GM12878 (cell line): ENCODE results near the gene MCC. TPM values are rescaled to one million over a fixed set of nuclear protein-coding genes. Genes with fewer than 3 reads are reported as not detected.

Experiments used
- ATAC-seq: fragments of 200-7000 bp; cut with Tn5 transposase; 3 replicates; pipeline ENCODE4 v1.9.1; 2020; ENCODE audit warnings: mild to moderate bottlenecking, moderate library complexity
- BruUV-seq: library from RNA; stranded (reverse); fragments of 400-500 nt; replicated peaks from 2 replicates; lab custom pipeline; 2021; lab: Mats Ljungman, UMichigan
- CTCF ChIA-PET: fragments of 300-600 bp; sonication (Branson Sonifier 250); formaldehyde crosslinking; extraction: SDS; loops from one replicate; lab custom pipeline; 2021; ENCODE audit warnings: inconsistent platforms; lab: Yijun Ruan, JAX
- POLR2A ChIA-PET: fragments of 350-600 bp; formaldehyde crosslinking; extraction: SDS; loops from one replicate; lab custom pipeline; 2021; ENCODE audit warnings: inconsistent platforms; lab: Charles Lee
- RAD21 ChIA-PET: fragments of 300-600 bp; sonication (Branson Sonifier 250); formaldehyde crosslinking; loops from one replicate; lab custom pipeline; 2023; ENCODE audit warnings: antibody characterized with exemption; ENCODE audit not compliant: unreplicated experiment; lab: Charles Lee
- SMC1A ChIA-PET: fragments of 300-600 bp; sonication (Branson Sonifier 250); formaldehyde crosslinking; loops from one replicate; lab custom pipeline; 2023; ENCODE audit not compliant: unreplicated experiment, uncharacterized antibody; lab: Charles Lee
- DNase-seq: peaks from one replicate; pipeline ENCODE4 v3.0.0-alpha.2; 2011; ENCODE audit warnings: low read depth, low spot score
- FAIRE-seq: peaks from 3 replicates; lab custom pipeline; 2011; peaks lifted over from hg19 to GRCh38; lab: Jason Lieb, UNC
- H2AFZ ChIP-seq: 2 replicates; pipeline ENCODE4 v1.6.0; 2011; ENCODE audit warnings: low read depth, low read length, control low read depth; ENCODE audit not compliant: control insufficient read depth
- H3K27ac ChIP-seq: 2 replicates; pipeline ENCODE4 v1.5.1; 2011; ENCODE audit warnings: control low read depth; ENCODE audit not compliant: control insufficient read depth, insufficient read depth
- H3K27me3 ChIP-seq, 2 experiments: replicated peaks in 1 of 2; 2 replicates each; pipeline versions ENCODE4 v1.6.0 to v1.6.1; 2011; ENCODE audit warnings: low read length in 1 of 2; ENCODE audit not compliant: control insufficient read depth in 2 of 2, insufficient read depth in 2 of 2
- H3K36me3 ChIP-seq, 2 experiments: 2 replicates each; pipeline ENCODE4 v1.5.1; 2011; ENCODE audit warnings: low read length in 1 of 2; ENCODE audit not compliant: control insufficient read depth in 2 of 2, insufficient read depth in 2 of 2
- H3K4me1 ChIP-seq: 2 replicates; pipeline ENCODE4 v1.6.1; 2011; ENCODE audit warnings: mild to moderate bottlenecking, low read length, moderate library complexity, mixed read lengths; ENCODE audit not compliant: control insufficient read depth, insufficient read depth
- H3K4me2 ChIP-seq: 2 replicates; pipeline ENCODE4 v1.6.0; 2011; ENCODE audit warnings: control low read depth; ENCODE audit not compliant: control insufficient read depth, insufficient read depth
- H3K4me3 ChIP-seq: fragments of 200-600 bp; sonication (generic); 2 replicates; pipeline ENCODE4 v1.5.1; 2016
- H3K79me2 ChIP-seq: 2 replicates; pipeline ENCODE4 v1.6.0; 2011; ENCODE audit warnings: low read length; ENCODE audit not compliant: control insufficient read depth, insufficient read depth
- H3K9ac ChIP-seq: 2 replicates; pipeline ENCODE4 v1.8.0; 2011; ENCODE audit warnings: low read length, control low read depth, mixed read lengths; ENCODE audit not compliant: control insufficient read depth, insufficient read depth
- H3K9me3 ChIP-seq: replicated peaks from 3 replicates; pipeline ENCODE4 v1.5.1; 2011; ENCODE audit warnings: mild to moderate bottlenecking, low read length; ENCODE audit not compliant: control insufficient read depth, insufficient read depth
- H4K20me1 ChIP-seq: 2 replicates; pipeline ENCODE4 v1.6.0; 2011; ENCODE audit not compliant: control insufficient read depth, insufficient read depth
- ASH2L ChIP-seq: fragments of 300-600, 200-600 bp; sonication (generic); IDR thresholded peaks from 2 replicates; pipeline ENCODE4 v1.6.1; 2017; ENCODE audit warnings: low read depth, mild to moderate bottlenecking, borderline replicate concordance
- BMI1 ChIP-seq: fragments of 450-650 bp; IDR thresholded peaks from 2 replicates; pipeline ENCODE4 v1.6.1; 2016; ENCODE audit warnings: mild to moderate bottlenecking, moderate library complexity, borderline replicate concordance
- NBN ChIP-seq: fragments of 450-650 bp; IDR thresholded peaks from 2 replicates; pipeline ENCODE4 v1.6.1; 2016
- NFIC ChIP-seq: IDR thresholded peaks from 2 replicates; pipeline ENCODE4 v1.6.1; 2012; ENCODE audit warnings: low read depth, mild to moderate bottlenecking, inconsistent platforms, low read length, moderate library complexity
- NFYA ChIP-seq: IDR thresholded peaks from 2 replicates; pipeline ENCODE4 v1.6.1; 2011; ENCODE audit warnings: low read depth, mild to moderate bottlenecking, low read length, improper control_type of control experiment, borderline replicate concordance
- NR2C1 ChIP-seq: fragments of 450-650 bp; IDR thresholded peaks from 2 replicates; pipeline ENCODE4 v1.6.1; 2017; ENCODE audit warnings: antibody characterized with exemption, mild to moderate bottlenecking, moderate library complexity
- ZNF622 ChIP-seq: fragments of 450-650 bp; IDR thresholded peaks from 2 replicates; pipeline ENCODE4 v1.6.1; 2017; ENCODE audit warnings: mild to moderate bottlenecking, inconsistent platforms
- whole genome bisulfite sequencing: methylation state at CpG from one replicate; pipeline ENCODE4 v1.1.6; 2016; ENCODE audit warnings: low lambda C conversion rate; ENCODE audit not compliant: insufficient replicate concordance, insufficient coverage; ENCODE audit errors: missing lambda C conversion rate; 5-methylcytosine and 5-hydroxymethylcytosine counted together
- in situ Hi-C: fragments of 300-500 bp; cut with MboI; formaldehyde crosslinking; loops from 9 replicates; pipeline ENCODE4 v1.14.3; 2018; ENCODE audit warnings: mixed read lengths
- intact Hi-C: fragments of 100-400 bp; cut with micrococcal nuclease; formaldehyde crosslinking; loops from one replicate; pipeline ENCODE4 v1.14.2; 2022; ENCODE audit not compliant: unreplicated experiment
- polyA plus RNA-seq, 11 experiments: library from polyadenylated mRNA; depleted of rRNA in 4 of 11; unstranded in 6 of 11; stranded (reverse) in 5 of 11; fragments of >200 nt; fragmentation: Nextera tagmentation in 4 of 11; fragmentation: Illumina TruSeq in 1 of 11; extraction: Ambion mirVana in 4 of 11; extraction: Trizol in 1 of 11; gene quantifications; 1 replicate in 1 of 11; 2 replicates in 10 of 11; pipeline versions ENCODE4 v1.2.1 to v1.2.3, GENCODE V29; 2011 to 2016; ENCODE audit warnings: inconsistent platforms in 2 of 11, missing spikeins in 2 of 11, low read depth in 1 of 11
- total RNA-seq, 4 experiments: library from RNA; depleted of rRNA in 3 of 4; stranded (reverse); fragments of >200 nt in 3 of 4; fragmentation: Illumina TruSeq in 1 of 4; extraction: Trizol in 1 of 4; gene quantifications; 2 replicates each; pipeline versions ENCODE4 v1.2.1 to v1.2.3, GENCODE V29; 2013 to 2021
- TF ChIP-seq, protein P1 (sequence below): IDR thresholded peaks from 2 replicates; pipeline ENCODE4 v1.6.1; 2012; ENCODE audit warnings: mild to moderate bottlenecking, low read depth, low read length

MCC gene
- total and polyA plus RNA-seq, 10 of the 15 experiments (the other 5 are each of a cell fraction or from before 2014, with no cell fraction given), result 0.03 to 0.86 (median 0.16) TPM

DNA sequence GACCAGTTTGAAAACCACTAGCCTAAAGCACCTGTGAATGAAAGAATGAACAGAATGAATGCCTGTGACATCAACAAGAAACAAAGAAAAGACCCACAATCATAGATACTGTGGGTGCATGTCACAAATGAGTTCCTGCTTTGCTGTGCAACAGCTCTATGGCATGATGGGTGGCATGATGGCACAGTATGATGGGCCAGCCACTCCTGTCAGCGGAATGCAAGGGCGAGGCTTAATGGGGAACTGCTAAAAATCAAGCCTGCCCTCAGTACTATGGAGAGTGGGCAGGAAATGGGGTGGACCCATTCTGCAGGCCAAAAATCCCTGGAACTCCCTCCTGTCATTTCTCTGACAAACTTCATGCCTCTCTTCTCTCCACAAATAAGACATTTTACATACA, 422.6 kb downstream of the MCC start:
- H3K27ac ChIP-seq, result no peak overlapping the region
- no peaks in the 10 kb centered on the region for H3K9me3 ChIP-seq
- 37% methylated on average over 2 of the region's 2 CpGs for WGBS
- CTCF ChIA-PET, result no interaction called here
- RAD21 ChIA-PET, result no interaction called here
- no TSS peak for BruUV-seq
- no peaks in the 10 kb centered on the region for H4K20me1 ChIP-seq
- H3K79me2 ChIP-seq, result no peaks in the 10 kb centered on the region
- H3K9ac ChIP-seq, result no peak overlapping the region
- peaks cover 8% of the 10 kb centered on the region; the same call in 1 of the 2 replicates for H3K4me1 ChIP-seq
- H3K4me3 ChIP-seq, result no peak overlapping the region
- no peak overlapping the region for H3K4me2 ChIP-seq
- in situ Hi-C loops (no loop called here), intact Hi-C loops (no loop called here)
- DNase-seq (no peak), FAIRE-seq (no peak), ATAC-seq (no peak)
- POLR2A ChIA-PET, result no interaction called here
- no peaks in the 10 kb centered on the region for H3K36me3 ChIP-seq
- SMC1A ChIA-PET, result no interaction called here
- no peak for TF ChIP-seq NBN
- TF ChIP-seq, protein P1, sequence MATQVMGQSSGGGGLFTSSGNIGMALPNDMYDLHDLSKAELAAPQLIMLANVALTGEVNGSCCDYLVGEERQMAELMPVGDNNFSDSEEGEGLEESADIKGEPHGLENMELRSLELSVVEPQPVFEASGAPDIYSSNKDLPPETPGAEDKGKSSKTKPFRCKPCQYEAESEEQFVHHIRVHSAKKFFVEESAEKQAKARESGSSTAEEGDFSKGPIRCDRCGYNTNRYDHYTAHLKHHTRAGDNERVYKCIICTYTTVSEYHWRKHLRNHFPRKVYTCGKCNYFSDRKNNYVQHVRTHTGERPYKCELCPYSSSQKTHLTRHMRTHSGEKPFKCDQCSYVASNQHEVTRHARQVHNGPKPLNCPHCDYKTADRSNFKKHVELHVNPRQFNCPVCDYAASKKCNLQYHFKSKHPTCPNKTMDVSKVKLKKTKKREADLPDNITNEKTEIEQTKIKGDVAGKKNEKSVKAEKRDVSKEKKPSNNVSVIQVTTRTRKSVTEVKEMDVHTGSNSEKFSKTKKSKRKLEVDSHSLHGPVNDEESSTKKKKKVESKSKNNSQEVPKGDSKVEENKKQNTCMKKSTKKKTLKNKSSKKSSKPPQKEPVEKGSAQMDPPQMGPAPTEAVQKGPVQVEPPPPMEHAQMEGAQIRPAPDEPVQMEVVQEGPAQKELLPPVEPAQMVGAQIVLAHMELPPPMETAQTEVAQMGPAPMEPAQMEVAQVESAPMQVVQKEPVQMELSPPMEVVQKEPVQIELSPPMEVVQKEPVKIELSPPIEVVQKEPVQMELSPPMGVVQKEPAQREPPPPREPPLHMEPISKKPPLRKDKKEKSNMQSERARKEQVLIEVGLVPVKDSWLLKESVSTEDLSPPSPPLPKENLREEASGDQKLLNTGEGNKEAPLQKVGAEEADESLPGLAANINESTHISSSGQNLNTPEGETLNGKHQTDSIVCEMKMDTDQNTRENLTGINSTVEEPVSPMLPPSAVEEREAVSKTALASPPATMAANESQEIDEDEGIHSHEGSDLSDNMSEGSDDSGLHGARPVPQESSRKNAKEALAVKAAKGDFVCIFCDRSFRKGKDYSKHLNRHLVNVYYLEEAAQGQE, result no peak
- TF ChIP-seq NFIC, result no peak
- no peak for TF ChIP-seq ASH2L
- no peak for TF ChIP-seq ZNF622
- TF ChIP-seq NR2C1, result no peak
- TF ChIP-seq NFYA, result no peak
- TF ChIP-seq BMI1, result no peak
- no peak overlapping the region for H2AFZ ChIP-seq
- H3K27me3 ChIP-seq, result no peaks in the 10 kb centered on the region
